DMS 273 treated with DMSO at 0.1 percent for 48 hours (cell line): ENCODE results near the gene GPR31.

ENCODE experiments used
- DNase-seq: peaks from one replicate; lab custom pipeline; 2025; lab: John Stamatoyannopoulos, UW

Gene GPR31

DNA sequence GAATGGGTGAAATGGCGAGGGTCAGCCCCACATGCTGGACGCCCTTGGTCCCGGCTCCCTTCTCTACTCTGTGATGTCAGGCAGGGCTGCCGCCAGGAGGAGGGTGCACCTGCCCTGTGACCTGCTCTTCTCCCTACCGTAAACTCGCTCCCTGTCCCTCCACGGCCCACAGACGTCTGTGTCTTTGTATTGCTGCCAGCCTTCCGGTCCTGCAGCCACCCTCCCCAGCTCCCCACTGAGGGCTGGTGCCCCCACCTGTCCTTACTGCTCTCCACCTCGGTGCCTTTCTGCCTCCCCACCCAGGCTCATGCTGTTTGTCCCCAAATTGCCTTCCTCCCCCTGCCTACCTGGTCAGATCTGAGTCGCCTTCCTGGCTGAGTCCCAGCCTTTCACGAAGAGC is 38.9 kb downstream of the GPR31 start:
- no peak for DNase-seq

DNA sequence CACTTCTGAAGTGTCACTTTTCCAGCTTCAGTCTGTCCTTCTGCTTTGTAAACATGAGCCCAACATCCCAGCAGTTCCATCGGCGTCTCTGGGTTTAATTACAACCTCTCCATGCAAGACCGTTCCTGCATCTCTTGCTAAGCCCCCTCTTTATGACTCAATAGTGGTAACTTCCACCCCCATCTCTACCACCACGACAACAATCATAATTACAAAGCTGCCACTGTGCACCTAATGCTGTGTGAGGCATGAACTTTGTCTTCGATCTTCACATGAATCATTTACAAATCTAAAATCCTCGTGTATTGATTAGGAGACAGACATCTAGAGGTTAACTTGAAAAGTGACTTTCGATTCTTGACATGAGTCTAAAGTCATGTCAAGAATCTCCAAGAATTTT is 39.8 kb downstream of the GPR31 start:
- DNase-seq: no peak

DNA sequence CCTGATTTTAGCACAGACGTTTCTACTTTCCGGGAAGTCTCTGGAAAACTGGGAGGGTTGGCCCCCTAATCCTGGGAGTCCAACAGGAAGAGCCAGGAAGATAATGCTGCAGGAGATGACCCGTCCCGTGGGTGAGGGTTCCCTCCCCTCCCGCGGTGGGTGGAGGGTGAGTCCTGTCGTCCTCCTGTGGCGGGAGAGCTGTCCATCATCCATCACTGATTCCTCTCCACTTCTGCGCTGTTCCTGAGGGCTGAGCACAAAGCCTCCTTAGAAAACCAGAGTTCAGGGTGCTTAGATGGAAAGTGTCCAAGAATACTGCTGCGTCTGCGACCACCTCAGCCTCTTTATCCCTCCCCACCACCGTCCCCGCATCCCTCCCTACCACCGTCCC is 40.9 kb downstream of the GPR31 start:
- DNase-seq: no peak

DNA sequence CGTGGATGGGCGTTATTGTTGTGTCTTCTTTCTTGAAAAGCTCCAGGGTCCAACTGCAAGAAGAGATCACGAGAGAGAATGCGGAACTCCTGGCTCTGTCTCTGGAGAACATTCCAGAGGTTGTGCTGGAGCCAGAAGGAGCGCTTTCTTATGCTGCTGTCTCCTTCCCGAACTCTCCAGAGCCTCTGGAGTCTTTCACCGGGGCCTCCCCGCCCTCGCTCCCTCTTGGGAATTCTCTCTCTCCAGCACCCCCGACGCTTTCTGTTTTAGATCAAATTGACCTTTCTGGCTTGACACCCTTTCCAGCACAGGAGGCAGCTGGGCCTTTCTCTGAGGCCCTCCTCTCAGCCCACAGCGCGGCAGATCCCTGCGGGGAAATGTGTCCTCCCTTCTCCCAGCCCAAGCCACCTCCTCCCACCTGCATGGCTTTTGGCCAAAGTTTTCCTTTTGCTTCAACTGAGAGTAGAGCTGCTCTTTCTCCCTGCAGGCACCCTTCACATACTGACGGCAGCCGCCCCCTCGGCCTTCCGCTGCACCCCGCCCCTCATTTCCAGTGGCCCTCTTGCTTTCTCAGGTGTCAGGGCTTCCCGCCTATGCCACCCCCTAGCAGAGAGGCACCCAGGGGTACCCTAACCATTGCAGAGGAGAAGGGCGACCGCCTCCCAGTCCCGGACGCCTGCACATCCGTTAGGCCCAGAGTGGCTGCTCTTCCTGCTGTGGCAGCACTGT is 41.5 kb downstream of the GPR31 start:
- DNase-seq: no peak

DNA sequence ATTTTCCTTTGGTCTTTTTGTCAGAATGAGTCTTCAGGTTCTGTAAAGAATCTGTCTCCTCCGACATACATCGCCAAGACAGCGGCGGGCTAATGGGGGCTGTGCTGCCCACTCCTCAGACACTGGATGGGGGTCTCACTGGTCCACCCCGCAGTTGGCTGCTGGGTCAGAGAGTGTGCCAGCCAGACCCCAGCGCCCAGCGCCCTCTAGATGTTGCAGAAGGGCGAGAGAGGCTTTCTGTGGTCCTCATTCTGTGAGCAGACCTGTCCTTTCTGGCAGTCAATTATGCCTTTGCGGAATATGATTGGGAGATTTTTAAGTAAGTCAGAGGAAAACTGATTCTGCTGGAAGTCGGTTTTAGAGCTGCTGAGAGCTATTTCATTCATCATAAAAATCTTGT is 42.7 kb downstream of the GPR31 start:
- DNase-seq: no peak

DNA sequence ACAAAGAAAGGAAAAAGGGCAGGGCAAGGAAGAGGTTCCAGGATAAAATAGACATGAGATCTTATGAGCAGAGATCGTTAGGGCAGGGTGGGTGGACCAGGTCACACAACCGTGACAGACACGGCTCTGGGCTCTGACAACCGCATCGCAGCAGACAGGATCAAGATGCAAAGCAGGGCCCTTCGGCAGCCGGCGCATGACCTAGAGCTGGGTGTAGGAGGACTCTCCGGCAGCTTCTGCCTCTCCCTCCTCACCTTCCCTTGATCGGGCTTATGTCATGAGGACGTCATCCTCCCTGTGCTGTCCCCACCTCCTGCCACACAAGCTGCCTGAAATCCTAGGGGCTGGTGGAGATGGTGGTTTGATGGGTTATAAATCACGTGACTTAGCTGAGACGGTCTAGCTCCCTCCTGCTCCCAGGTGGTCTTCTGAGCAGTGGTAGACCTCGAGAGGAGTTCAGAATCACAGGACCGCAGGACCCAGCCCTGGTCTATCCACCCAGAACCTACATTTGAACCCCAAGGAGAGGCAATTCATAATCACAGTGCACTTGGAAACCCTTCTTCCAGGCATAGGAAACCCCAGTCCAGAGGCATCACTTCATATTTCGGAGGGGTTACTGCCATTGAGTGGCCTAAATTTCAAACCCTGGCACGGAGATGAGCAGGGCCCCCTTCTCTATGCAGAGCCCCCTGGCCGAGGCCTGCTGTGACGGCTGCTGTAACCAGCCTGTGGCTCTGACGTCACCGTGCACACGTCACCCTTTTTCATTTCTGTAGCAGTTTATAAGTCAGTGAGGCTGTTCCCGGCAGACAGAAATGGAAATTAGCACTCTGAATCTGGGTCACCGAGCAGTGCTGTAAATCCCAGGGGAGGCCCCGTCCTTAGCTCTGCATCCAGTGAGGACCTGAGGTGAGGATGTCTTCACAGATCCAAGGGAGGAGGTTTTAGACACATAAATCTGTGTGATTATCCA is 43.6 kb downstream of the GPR31 start:
- DNase-seq: no peak

DNA sequence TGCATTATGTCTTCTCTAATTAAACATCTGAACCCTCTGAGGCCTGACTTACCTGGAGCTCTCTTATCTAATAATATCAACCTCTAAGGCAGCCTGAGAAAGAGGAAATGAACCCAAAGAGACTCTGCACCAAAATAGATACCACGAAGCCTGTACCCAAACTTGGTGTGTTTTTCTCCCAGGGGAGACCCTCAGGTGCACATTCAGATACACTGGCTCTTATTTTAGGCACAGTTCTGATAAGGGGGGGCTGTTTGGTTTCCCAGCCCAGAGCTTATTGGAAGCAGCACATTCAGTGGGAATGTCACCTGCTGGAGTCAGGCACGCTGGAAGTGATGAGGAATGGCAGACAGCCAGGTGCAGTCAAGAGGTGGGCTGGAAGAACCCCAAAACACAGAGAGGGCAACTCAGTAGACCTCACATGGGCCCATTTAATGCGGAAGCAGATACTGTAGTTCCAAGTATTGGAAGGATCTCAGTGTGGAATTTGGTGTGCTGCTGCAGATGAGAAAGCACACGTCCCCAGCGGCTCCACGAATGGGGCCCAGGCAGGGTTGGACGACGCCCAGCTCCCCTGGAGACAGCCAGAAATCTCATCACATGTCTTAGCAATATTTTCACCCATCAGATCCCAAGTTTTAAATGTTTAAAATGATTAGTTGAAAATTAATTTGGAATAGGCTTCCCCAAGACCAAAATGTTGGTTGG is 44.6 kb downstream of the GPR31 start:
- DNase-seq: no peak

DNA sequence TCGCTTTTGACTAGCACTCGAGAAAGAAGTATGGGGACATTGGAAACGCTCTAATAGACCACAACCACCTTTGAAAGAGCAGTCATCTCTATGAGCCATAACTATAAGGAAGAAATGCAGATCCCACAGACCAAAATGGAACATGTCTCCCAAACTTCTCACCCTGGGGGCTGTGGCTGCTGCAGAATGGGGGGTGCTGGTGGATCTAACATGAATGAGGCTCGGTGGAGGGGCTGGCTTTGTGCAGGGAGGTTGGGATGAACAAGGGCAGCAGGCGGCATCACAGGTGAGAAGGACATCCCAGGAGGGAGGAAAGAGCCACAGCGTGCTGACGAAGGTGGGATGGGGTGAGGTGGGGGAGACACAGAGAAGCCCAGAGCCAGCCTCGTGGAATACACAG is 45.4 kb downstream of the GPR31 start:
- no peak for DNase-seq

DNA sequence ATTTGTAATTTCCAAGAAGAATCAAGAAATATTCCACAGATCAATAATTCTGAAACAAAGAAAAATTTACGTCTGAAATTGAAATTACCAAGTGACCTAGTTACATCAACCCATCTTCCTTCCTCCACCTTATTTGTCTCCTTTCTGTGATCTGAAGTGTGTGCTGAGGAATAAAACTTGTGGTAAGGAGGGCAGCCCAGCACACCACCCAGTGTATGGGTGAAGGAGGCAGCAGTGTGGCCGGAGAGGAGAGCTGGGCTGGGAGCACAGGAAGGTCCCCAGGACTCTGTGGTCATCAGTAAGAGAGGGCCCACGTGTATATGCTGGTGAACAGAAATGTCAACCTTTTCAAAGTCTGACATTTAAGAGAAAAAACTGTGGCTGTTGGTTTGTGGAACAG is 46.2 kb downstream of the GPR31 start:
- no peak for DNase-seq

DNA sequence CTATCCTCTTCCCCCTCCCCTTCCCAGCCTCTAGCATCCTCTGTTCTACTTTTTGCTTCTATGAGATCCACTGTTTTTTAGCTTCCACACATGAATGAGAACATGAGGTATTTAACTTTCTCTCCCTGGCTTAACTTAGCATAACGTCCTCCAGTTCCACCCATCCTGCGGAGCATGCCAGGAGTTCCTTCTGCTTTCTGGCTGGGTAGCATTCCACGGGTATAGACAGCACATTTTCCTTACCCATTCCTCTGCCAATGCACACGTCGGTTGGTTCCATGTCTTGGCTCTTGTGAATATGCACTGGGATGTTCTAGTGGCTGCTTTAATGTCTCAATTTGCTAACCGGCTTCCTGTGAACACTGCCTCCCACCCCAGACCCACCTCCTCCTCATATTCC is 48.1 kb downstream of the GPR31 start:
- DNase-seq: no peak

DNA sequence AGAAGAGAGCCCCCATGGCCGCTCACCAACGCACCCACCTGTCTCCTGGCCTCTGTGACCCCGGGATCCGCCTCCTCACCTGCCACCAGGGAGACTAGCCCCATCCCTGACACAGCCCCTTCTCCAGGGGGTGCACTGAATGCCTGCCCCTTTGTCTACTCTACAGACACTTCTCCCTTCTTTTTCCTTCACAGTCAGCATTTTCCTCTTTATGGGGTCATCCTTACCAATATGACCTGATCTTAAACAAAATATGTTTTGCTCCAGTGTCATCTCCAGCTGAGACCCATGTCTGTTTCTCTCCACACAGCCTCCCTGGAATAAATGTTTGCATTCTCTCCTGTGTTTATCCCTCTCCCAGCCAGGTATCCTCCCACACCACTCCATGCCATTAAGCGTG is 49.5 kb downstream of the GPR31 start:
- DNase-seq: no peak

DNA sequence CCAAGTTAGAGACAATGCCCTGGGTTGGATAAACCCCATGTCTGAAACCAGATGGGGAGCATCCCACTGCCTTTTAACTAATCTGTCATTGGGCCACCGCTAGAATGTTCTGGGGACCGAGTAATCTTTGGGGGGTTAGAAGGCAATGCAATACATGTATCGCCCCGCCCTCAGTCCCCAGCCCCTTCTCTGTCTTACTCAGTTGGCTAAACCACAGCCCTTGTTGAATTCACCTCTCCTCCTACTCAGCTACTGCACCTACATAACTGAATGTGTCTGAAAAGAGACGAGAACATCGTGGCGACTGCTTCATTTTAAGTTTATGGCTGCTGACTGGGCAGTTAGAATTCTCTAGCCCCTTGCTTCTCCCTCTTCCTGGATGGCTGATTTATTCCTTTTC is 50.0 kb downstream of the GPR31 start:
- DNase-seq: no peak

DNA sequence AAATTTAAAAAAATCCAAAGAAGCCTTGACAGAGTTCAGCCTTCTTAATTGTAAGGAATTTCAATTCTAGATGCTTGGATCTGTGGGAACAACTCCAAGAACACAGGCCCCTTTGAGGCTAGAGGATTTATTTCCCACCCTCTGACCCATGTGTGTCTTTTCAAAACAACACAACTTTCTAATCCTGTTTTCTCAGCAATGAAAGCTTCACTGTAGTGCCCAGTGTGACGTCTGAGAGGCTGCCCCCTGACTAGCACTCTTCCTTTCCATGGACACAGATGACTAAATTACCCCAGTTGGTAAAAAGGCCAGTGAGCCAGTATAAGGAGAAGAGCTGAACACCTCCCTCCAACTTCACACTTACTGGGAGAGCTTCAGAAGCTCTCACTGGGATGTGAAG is 51.4 kb downstream of the GPR31 start:
- DNase-seq: no peak
